ENCODE measurements around the gene APLP1. TPM values are rescaled to one million over a fixed set of nuclear protein-coding genes. Genes with fewer than 3 reads are reported as not detected.

Gene APLP1
- total and polyA plus RNA-seq, 2 donors (not counting 3 experiments of a cell fraction or from before 2014, with no cell fraction given), result 6.2 to 13.0 TPM

DNA sequence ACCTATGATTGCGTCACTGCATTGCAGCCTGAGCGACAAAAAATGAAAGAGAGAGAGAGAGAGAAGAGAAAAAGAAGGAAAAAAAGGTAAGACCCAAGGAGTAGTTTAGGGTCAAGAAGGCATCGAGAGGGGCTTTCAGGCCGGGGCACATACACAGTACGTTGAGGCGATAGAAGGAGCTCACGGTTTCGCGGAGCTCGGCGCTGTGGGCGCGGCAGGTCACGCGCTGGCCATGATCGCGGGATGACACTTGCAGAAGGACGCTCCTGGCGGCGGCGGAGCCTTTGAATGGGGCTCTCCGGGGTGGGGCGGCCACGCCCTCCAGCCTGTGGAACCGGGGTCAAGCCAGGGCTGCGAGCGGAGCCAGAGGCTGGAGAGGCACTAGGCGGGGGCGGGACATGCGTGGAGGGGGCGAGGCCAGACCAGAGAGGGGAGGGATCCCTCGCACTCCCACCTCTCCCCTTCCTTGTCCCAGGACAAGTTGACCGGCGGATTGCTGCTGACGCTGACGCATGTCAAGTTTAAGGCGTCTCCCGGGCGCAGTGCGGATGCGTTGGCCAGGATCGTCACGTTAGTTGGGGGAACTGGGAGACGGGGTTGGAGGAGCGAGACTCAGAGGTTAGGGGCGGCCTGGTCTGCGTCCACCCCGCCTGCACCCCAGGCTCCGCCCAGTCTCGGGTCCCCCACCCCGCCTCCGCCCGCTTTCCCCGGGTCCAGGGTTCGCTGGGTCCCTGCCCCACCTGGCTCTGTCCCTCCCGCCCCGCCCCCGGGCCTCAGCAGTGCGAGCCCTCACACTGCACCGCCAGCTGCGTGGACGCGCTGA lies 22.9 kb upstream of the APLP1 start:
- CTCF ChIA-PET, result interaction anchor here (1.2 kb wide), 1 partner anchor 26 kb away, joined by 3 read pairs; no protein-coding TSS in a partner anchor
- BruUV-seq (replicated peaks), result no TSS peak
- POLR2A ChIA-PET, result no interaction called here

DNA sequence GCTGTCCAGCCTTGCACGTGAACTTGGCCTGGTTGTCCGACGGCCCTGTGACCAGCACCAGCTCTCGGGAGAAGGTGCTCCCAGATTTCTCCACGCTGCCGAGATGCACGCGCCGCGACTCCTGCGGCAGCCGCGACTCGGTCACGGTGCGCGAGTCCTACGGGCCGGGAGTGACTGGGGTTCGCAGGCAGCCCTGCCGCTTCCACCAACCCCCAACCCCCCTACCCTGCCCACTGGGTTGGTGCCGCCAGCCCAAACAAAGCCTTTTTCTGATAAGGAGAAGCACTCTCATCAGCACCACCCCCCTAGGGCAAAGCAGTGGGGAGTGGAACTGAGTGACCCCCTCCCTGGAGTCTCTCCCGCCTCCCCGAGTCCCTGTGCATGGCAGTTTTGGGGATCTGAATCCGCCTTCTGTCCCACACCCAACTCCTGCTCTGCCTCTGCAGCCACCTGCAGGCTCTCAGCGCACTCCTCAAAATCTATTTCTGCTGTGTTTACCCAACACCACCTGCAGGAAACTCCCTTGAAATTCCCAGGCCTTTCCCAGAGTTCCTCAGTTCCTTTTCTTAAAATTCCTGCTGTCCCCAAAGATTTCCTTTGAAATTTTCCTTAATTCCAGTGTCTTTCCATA lies 22.2 kb upstream of the APLP1 start:
- Histone ChIP-seq H3K9me1 (replicated peaks; ENCODE audit: control insufficient read depth, extremely low read depth, insufficient read depth, low read length) (no peaks in the 10 kb centered on the region), H3K4me3 (replicated peaks in 1 of 3; ENCODE audit: insufficient read depth in 1 of 3, low read depth in 1 of 3, low read length in 3 of 3) (no peak overlapping the region), H3K9ac (replicated peaks; ENCODE audit: extremely low read depth, insufficient read depth, low read length) (no peak overlapping the region), H3K9me3 (replicated peaks; ENCODE audit: control insufficient read depth, insufficient read depth, low read length) (no peaks in the 10 kb centered on the region), H2AFZ (ENCODE audit: low read depth, low read length) (no peak overlapping the region), H3K4me2 (ENCODE audit: insufficient read depth, low read length) (no peak overlapping the region), H4K20me1 (replicated peaks; ENCODE audit: control insufficient read depth, extremely low read depth, insufficient read depth, low read length) (no peaks in the 10 kb centered on the region), H3K4me1 (ENCODE audit: control insufficient read depth, extremely low read depth, insufficient read depth, low read length) (no peaks in the 10 kb centered on the region), H3K36me3 (ENCODE audit: control insufficient read depth in 2 of 2, extremely low read depth in 1 of 2, insufficient read depth in 2 of 2, low read length in 2 of 2) (no peaks in the 10 kb centered on the region), H3K27me3 (ENCODE audit: control insufficient read depth in 2 of 2, insufficient read depth in 2 of 2, low read length in 2 of 2) (peaks cover 20 to 30% of the 10 kb centered on the region in 2 experiments), H3K27ac (ENCODE audit: insufficient read depth, low read depth, low read length) (no peak overlapping the region), H3K79me2 (ENCODE audit: control insufficient read depth, insufficient read depth, low read length) (no peaks in the 10 kb centered on the region)
- no peak for DNase-seq (ENCODE audit: low read depth, low spot score)
- intact Hi-C loops (cut with micrococcal nuclease), result no loop called here
- CTCF ChIA-PET, result interaction anchor here (0.6 kb wide), 1 partner anchor 84 kb away, joined by 3 read pairs; no protein-coding TSS in a partner anchor
- FAIRE-seq, result no peak
- BruUV-seq (replicated peaks), result no TSS peak
- dilution Hi-C loops (cut with MboI; ENCODE audit: extremely low pct_ligation_motif_present, low sequenced_read_pairs), result no loop called here
- no peak for TF ChIP-seq JUN (IDR thresholded peaks at IDR 0.05; ENCODE audit: borderline replicate concordance, insufficient read depth, insufficient read length, low read depth)
- no peak for TF ChIP-seq FOS (IDR thresholded peaks at IDR 0.05; ENCODE audit: borderline replicate concordance, insufficient read depth, low read length)
- TF ChIP-seq GATA2 (IDR thresholded peaks at IDR 0.05; ENCODE audit: insufficient read depth, insufficient read length, low read depth, low read length), result no peak
- TF ChIP-seq POLR2AphosphoS5 (IDR thresholded peaks at IDR 0.05; ENCODE audit: insufficient read depth, low read depth, low read length), result no peak
- no peak for TF ChIP-seq MYC (IDR thresholded peaks at IDR 0.05; ENCODE audit: low read depth, low read length)
- no peak for TF ChIP-seq EZH2 (IDR thresholded peaks at IDR 0.05; ENCODE audit: borderline replicate concordance, low read depth, low read length, severe bottlenecking)
- TF ChIP-seq POLR2A (IDR thresholded peaks at IDR 0.05; ENCODE audit: low read depth, low read length), result no peak
- TF ChIP-seq, protein P1, sequence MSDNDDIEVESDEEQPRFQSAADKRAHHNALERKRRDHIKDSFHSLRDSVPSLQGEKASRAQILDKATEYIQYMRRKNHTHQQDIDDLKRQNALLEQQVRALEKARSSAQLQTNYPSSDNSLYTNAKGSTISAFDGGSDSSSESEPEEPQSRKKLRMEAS (IDR thresholded peaks at IDR 0.05; ENCODE audit: insufficient read depth, insufficient read length), result no peak
- TF ChIP-seq, protein P2, sequence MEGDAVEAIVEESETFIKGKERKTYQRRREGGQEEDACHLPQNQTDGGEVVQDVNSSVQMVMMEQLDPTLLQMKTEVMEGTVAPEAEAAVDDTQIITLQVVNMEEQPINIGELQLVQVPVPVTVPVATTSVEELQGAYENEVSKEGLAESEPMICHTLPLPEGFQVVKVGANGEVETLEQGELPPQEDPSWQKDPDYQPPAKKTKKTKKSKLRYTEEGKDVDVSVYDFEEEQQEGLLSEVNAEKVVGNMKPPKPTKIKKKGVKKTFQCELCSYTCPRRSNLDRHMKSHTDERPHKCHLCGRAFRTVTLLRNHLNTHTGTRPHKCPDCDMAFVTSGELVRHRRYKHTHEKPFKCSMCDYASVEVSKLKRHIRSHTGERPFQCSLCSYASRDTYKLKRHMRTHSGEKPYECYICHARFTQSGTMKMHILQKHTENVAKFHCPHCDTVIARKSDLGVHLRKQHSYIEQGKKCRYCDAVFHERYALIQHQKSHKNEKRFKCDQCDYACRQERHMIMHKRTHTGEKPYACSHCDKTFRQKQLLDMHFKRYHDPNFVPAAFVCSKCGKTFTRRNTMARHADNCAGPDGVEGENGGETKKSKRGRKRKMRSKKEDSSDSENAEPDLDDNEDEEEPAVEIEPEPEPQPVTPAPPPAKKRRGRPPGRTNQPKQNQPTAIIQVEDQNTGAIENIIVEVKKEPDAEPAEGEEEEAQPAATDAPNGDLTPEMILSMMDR (IDR thresholded peaks at IDR 0.05; ENCODE audit: extremely low read depth in 1 of 2, insufficient read depth in 1 of 2, low read depth in 1 of 2, low read length in 2 of 2), result no peak
- POLR2A ChIA-PET, result no interaction called here

More for the DNA sequence above, 22.9 kb upstream of the APLP1 start:
- dilution Hi-C loops (cut with MboI; ENCODE audit: extremely low pct_ligation_motif_present, low sequenced_read_pairs) (no loop called here), intact Hi-C loops (cut with micrococcal nuclease) (no loop called here)
- TF ChIP-seq EZH2 (IDR thresholded peaks at IDR 0.05; ENCODE audit: borderline replicate concordance, low read depth, low read length, severe bottlenecking) (peak; percentile 56), GATA2 (IDR thresholded peaks at IDR 0.05; ENCODE audit: insufficient read depth, insufficient read length, low read depth, low read length) (no peak)
- Histone ChIP-seq H3K79me2 (ENCODE audit: control insufficient read depth, insufficient read depth, low read length) (no peaks in the 10 kb centered on the region), H4K20me1 (replicated peaks; ENCODE audit: control insufficient read depth, extremely low read depth, insufficient read depth, low read length) (no peaks in the 10 kb centered on the region), H3K36me3 (ENCODE audit: control insufficient read depth in 2 of 2, extremely low read depth in 1 of 2, insufficient read depth in 2 of 2, low read length in 2 of 2) (no peaks in the 10 kb centered on the region), H3K4me2 (ENCODE audit: insufficient read depth, low read length) (no peak overlapping the region), H3K9me3 (replicated peaks; ENCODE audit: control insufficient read depth, insufficient read depth, low read length) (no peaks in the 10 kb centered on the region), H3K9ac (replicated peaks; ENCODE audit: extremely low read depth, insufficient read depth, low read length) (no peak overlapping the region), H3K4me1 (ENCODE audit: control insufficient read depth, extremely low read depth, insufficient read depth, low read length) (no peaks in the 10 kb centered on the region), H3K9me1 (replicated peaks; ENCODE audit: control insufficient read depth, extremely low read depth, insufficient read depth, low read length) (no peaks in the 10 kb centered on the region), H3K4me3 (replicated peaks in 1 of 3; ENCODE audit: insufficient read depth in 1 of 3, low read depth in 1 of 3, low read length in 3 of 3) (no peak overlapping the region), H3K27me3 (ENCODE audit: control insufficient read depth in 2 of 2, insufficient read depth in 2 of 2, low read length in 2 of 2) (peaks cover 20 to 30% of the 10 kb centered on the region in 2 experiments), H2AFZ (ENCODE audit: low read depth, low read length) (no peak overlapping the region), H3K27ac (ENCODE audit: insufficient read depth, low read depth, low read length) (no peak overlapping the region)
- DNase-seq (ENCODE audit: low read depth, low spot score) (no peak), FAIRE-seq (no peak)
